ENCODE data around the gene DEFB131B. TPM values are rescaled to one million over a fixed set of nuclear protein-coding genes. Genes with fewer than 3 reads are reported as not detected.
"Not testable (repeated sequence)": the region's sequence is repeated elsewhere in the genome, so short reads cannot be mapped to it uniquely, and the experiment has no call there.

The DEFB131B gene
- polyA plus RNA-seq (ENCODE audit: insufficient read depth in 1 of 5, insufficient read length in 5 of 5, low replicate concordance in 1 of 5) = 1 to 10 TPM in 4 of 5 donors, not detected in 1; 1.5 to 5.5 (median 3.2) TPM
- long read RNA-seq, donor 1 = 0 reads
- long read RNA-seq, donor 2 = 0 reads
- long read RNA-seq, donor 3 = 0 reads
- long read RNA-seq, donor 4 = 0 reads
- long read RNA-seq, donor 5 = 0 reads
- long read RNA-seq, donor 6 = 0 reads
- long read RNA-seq, donor 7 = 0 reads
- long read RNA-seq, donor 8 = 0 reads

DNA sequence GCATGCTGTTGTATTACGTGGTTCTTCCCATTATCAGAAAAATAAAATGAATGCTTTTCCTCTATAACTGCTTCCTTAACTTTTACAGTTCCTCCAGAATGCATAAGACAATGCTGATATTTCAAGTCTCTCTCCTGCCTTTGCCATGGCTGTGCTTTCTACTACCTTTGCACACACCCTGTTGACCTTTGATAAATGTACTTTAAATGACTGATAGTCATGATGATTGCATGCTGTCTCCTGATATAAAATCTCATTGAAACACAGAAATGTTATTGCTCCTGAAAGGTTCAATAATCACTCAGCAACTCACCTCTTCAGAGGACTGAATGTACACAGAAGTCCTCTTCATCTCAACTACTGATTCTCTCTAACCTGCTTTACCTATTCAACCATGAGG, at the start of gene DEFB131B:
Gene DEFB131B (plus strand): TSS at position 395 of the 400 bp plus-strand sequence. CDS start 0 bp downstream, at position 395.
- DNase-seq = not testable (repeated sequence)

- DNase-seq = not testable (repeated sequence)
These were observed 49.0 kb upstream of the DEFB131B start for GRCh38 chr11:71829247-71829646.

GRCh38 chr11:71829686-71830085, 48.6 kb upstream of the DEFB131B start:
- DNase-seq = not testable (repeated sequence)

DNA sequence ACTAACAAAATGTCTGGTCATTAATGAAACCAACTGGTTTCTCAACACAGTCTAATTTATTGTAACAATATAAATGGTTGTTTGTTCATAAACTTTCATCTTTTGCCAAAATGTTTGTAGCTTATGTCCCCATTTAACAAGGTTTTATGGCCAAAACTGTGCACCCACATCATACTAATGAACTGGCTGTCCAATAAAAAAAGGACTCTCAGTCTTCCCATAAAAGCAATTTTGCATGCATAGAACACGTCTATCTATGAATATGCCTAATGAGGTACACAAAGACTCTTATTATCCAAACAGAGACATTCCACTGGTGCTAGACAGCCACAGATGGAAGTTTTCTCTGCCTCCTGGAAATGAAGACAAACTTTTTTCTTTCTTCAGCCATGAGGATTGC, 45.4 kb upstream of the DEFB131B start, which contains the start of gene DEFB108B:
Gene DEFB108B (plus strand): TSS at position 390 of the 400 bp plus-strand sequence. CDS start 0 bp downstream, at position 390.
- DNase-seq = peak in 1 of 2 donors; percentile 46

DNA sequence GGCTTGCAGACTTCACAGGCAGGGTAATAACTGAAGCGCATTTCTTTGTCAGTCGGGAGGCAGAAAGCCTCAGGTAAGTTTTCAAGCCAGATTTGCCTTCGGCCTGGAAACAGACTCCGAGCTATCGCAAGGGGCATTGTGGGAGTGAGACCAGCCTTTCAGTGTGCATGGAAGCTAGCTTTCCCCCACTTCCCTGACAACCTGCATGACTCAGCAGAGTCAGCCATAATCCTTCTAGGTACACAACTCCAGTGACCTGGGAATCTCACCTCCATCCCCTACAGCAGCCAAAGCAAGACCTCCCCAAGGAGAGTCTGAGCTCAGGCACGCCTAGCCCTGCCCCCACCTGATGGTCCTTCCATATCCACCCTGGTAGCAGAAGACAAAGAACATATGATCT, 35.5 kb upstream of the DEFB131B start:
- not testable (repeated sequence) for DNase-seq

DNA sequence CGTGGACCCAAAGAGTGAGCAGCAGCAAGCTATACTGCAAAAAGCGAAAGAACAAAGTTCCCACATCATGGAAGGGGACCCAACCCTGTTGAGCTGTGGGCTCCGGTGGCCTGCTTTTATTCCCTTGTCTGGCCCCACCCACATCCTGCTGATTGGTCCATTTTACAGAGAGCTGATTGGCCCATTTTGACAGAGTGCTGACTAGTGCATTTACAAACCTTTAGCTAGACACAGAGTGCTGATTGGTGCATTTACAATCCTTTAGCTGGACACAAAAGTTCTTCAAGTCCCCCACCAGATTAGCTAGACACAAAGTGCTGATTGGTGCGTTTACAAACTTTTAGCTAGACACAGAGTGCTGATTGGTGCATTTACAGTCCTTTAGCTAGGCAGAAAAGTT, 34.9 kb upstream of the DEFB131B start:
- DNase-seq = not testable (repeated sequence)

GRCh38 chr11:71843858-71844257, 34.4 kb upstream of the DEFB131B start:
- no peak for DNase-seq

DNA sequence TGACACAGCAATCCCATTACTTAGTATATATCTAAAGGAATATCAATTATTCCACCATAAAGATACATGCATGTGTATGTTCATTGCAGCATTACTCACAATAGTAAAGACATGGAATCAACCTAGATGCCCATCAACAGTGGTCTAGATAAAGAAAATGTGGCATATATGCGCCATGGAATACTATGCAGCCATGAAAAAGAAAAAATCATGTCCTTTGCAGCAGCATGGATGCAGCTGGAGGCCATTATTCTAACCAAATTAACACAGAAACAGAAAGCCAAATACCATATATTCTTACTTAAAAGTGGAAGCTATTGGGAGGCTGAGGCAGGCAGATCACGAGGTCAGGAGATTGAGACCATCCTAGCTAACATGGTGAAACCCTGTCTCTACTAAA, 24.4 kb upstream of the DEFB131B start:
- DNase-seq = not testable (repeated sequence)

DNA sequence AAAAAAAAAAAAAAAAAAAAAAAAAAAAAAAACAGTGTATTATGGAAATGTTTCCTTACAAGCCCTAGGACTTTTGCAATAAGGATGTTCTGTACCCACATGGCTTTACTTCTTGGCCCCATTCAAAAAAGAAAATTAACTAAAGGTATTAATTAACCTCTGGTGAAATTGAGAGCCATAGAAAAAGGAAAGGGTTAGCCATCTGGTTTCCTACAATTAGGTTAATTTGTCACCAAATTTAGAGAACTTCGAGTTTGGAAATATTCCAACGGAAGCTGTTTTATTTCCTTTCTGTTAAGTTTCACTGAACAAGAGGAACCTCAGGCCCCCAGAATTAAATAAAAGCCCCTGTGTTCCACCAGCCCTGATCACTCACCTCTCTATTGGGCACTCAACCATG, 22.4 kb upstream of the DEFB131B start:
- not testable (repeated sequence) for DNase-seq

- DNase-seq = not testable (repeated sequence)
These were observed 17.4 kb upstream of the DEFB131B start for GRCh38 chr11:71860835-71861234.

GRCh38 chr11:71863978-71864627, 14.2 kb upstream of the DEFB131B start:
- peak in 1 of 2 donors; percentile 12 for DNase-seq

- not testable (repeated sequence) for DNase-seq
These were observed 11.0 kb upstream of the DEFB131B start for GRCh38 chr11:71867209-71867608.

- DNase-seq = not testable (repeated sequence)
These were observed 8.3 kb upstream of the DEFB131B start for GRCh38 chr11:71869931-71870330.

DNA sequence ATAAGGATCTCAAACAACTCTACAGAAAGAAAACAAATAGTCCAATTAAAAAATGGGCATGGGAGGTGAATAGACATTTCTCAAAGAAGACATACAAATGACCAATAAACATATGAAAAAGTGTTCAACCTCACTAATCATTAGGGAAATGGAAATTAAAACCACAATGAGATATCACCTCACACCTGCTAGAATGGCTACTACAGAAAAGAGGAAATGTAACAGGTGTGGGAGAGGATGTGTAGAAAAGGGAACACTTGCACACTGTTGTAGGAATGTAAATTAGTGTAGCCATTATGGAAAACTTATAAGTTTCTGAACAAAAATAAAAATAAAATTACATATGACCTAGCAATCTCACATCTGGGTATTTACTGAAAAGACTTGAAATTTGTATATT, 7.6 kb upstream of the DEFB131B start:
- DNase-seq = not testable (repeated sequence)

GRCh38 chr11:71876262-71876661, 2.0 kb upstream of the DEFB131B start:
- not testable (repeated sequence) for DNase-seq

GRCh38 chr11:71885806-71886205, 7.6 kb downstream of the DEFB131B start:
- DNase-seq = not testable (repeated sequence)

DNA sequence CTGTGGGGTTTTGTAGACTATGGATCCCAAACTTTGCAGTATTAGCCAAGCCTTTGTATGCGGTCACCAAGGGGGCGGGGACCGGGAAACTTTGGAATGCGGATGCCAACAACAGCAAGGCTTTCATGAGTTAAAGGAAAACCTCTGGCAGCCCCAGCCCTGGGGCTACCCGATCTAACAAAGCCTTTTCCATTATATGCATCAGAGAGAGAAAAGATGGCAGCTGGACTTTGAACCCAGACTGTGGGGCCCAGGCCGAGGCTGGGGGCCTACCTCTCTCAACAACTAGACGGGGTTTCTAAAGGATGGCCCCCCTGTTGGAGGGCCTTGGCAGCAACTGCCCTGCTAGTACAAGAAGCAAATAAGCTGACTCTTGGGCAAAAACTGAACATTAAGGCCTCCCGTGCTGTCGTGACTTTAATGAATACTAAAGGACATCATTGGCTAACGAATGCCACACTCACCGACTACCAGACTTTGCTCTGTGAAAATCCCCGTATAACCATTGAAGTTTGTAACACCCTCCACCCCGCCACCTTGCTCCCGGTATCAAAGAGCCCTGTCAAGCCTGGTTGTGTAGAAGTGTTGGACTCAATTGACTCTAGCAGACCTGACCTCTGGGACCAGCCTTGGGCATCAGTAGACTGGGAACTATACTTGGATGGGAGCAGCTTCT, 10.2 kb downstream of the DEFB131B start:
- DNase-seq = not testable (repeated sequence)

GRCh38 chr11:71889181-71889872, 11.1 kb downstream of the DEFB131B start:
- not testable (repeated sequence) for DNase-seq

DNA sequence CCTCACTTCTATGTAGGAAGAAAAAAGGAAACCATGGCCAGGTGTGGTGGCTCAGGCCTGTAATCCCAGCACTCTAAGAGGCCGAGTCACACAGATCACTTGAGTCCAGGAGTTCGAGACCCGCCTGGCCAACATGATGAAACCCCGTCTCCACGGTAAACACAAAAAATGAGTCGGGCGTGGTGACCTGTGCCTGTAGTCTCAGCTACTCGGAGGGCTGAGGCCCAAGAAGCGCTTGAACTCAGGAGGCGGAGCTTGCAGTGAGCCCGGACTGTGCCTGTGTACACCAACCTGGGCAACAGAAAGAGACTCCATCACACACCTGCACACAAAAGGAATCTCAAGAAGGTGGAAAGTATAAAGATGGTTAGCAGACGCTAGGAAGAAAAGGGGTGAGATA, 17.7 kb downstream of the DEFB131B start:
- no peak for DNase-seq

- not testable (repeated sequence) for DNase-seq
These were observed 22.9 kb downstream of the DEFB131B start for GRCh38 chr11:71901137-71901536.

- DNase-seq = no peak
These were observed 30.0 kb downstream of the DEFB131B start for GRCh38 chr11:71908218-71908617.

DNA sequence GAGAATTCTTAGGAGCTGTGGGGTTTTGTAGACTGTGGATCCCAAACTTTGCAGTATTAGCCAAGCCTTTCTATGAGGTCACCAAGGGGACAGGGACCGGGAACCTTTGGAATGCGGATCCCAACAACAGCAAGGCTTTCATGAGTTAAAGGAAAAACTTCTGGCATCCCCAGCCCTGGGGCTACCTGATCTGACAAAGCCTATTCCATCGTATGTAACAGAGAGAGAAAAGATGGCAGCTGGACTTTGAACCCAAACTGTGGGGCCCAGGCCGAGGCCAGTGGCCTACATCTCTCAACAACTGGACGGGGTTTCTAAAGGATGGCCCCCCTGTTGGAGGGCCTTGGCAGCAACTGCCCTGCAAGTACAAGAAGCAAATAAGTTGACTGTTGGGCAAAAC, 32.5 kb downstream of the DEFB131B start:
- DNase-seq = not testable (repeated sequence)

Data from right lung (tissue), 10 donors.